NCI-H1417 (cell line): Measurements from ENCODE around the gene TTI1.

ENCODE experiments used
- DNase-seq, 3 experiments: peaks; one replicate each; lab custom pipeline; 2025; lab: John Stamatoyannopoulos, UW

Gene TTI1

GRCh38 chr20:38054647-38055046 lies 21.4 kb upstream of the TTI1 start:
- DNase-seq = no peak

- DNase-seq = no peak
Observed at GRCh38 chr20:38052870-38053269, 19.6 kb upstream of the TTI1 start.

- no peak for DNase-seq
Observed at GRCh38 chr20:38050686-38051085, 17.4 kb upstream of the TTI1 start.

- DNase-seq = no peak
Observed at GRCh38 chr20:38049800-38050199, 16.5 kb upstream of the TTI1 start.

GRCh38 chr20:38046572-38046971 lies 13.3 kb upstream of the TTI1 start:
- no peak for DNase-seq

- DNase-seq = no peak
Observed at GRCh38 chr20:38044685-38045084, 11.4 kb upstream of the TTI1 start.

GRCh38 chr20:38043512-38044300 lies 10.4 kb upstream of the TTI1 start:
- no peak for DNase-seq

- no peak for DNase-seq
Observed at GRCh38 chr20:38040276-38040675, 7.0 kb upstream of the TTI1 start.

GRCh38 chr20:38036366-38036765 lies 3.1 kb upstream of the TTI1 start:
- DNase-seq = no peak

- no peak for DNase-seq
Observed at GRCh38 chr20:38034961-38035360, 1.7 kb upstream of the TTI1 start.

GRCh38 chr20:38034108-38034649 lies 923 bp upstream of the TTI1 start:
- DNase-seq = no peak

GRCh38 chr20:38032585-38033329 lies 499 bp downstream of the TTI1 start:
- DNase-seq = peak; percentile 53 to 81 (median 66)

GRCh38 chr20:38031957-38032356 lies 1.3 kb downstream of the TTI1 start:
- DNase-seq = no peak

GRCh38 chr20:38029453-38029852 lies 3.8 kb downstream of the TTI1 start:
- no peak for DNase-seq

- DNase-seq = no peak
Observed at GRCh38 chr20:38024496-38024895, 8.8 kb downstream of the TTI1 start.

- DNase-seq = no peak
Observed at GRCh38 chr20:38023181-38024001, 9.9 kb downstream of the TTI1 start.

- DNase-seq = peak in 1 of 3 experiments; percentile 13
Observed at GRCh38 chr20:38021087-38021772, 12.0 kb downstream of the TTI1 start.

GRCh38 chr20:38018385-38018784 lies 14.9 kb downstream of the TTI1 start:
- no peak for DNase-seq

GRCh38 chr20:38017959-38018358 lies 15.3 kb downstream of the TTI1 start:
- DNase-seq = no peak

- DNase-seq = no peak
Observed at GRCh38 chr20:38013887-38014286, 19.4 kb downstream of the TTI1 start.

- DNase-seq = no peak
Observed at GRCh38 chr20:38012332-38012731, 20.9 kb downstream of the TTI1 start.

- no peak for DNase-seq
Observed at GRCh38 chr20:38011696-38012095, 21.6 kb downstream of the TTI1 start.
